SIG-M5 treated with dmso at 0.1 percent for 504 hours (cell line): ENCODE measurements around the gene STK25.

Source experiments
- DNase-seq: peaks from one replicate; lab custom pipeline; 2025; ENCODE audit not compliant: unreplicated experiment; lab: John Stamatoyannopoulos, UW

STK25 gene

GRCh38 chr2:241495172-241496002 lies 13.0 kb downstream of the STK25 start:
- DNase-seq, result no peak

GRCh38 chr2:241494311-241494908 lies 14.0 kb downstream of the STK25 start:
- no peak for DNase-seq

DNA sequence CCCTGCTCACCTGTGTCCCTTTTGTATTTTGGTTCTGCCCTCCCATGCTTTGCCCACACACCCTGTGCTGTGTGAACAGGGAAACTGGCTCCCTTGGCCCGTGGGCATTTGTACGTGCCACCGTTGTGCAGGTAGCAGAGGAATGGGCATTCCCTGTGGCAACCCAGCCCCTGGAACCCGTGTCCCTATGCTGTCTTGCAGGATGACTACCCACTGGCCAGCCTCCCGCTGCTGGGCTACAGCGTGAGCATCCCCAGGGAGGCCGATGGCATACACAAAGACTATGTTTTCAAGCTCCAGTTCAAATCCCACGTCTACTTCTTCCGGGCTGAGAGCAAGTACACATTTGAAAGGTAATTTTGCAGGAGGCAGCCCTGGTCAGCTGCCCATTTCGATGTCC lies 15.3 kb downstream of the STK25 start:
- no peak for DNase-seq

- DNase-seq, result no peak
Observed at GRCh38 chr2:241492174-241492565, 16.2 kb downstream of the STK25 start.

DNA sequence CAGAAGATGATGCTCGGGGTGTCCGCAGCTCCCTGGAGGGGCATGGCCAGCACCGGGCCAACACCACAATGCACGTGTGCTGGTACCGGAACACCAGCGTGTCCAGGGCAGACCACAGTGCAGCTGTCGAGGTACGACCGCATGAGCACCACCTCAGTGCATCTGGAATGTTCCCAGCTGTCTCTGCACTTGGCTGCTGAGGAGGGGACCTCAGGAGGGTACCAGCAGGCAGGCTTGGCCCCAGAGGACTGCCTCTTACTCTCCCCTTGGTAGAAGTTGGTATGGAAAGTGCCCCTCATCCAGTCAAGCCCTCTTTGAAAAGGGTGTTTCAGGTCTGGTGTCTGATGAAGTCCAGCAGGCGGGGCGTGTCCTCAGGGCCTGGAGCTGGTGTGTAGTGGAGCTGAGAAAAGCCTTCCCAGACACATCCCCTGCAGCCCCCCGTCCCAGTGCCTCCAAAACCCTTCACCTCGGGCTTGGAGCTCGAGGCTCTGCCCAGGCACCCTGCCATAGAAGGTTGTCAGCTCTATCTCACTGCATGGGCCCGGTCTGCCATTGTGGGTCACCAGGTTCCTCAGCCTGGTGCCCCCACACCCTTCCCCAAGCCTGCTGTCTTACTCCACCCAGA lies 16.7 kb downstream of the STK25 start:
- no peak for DNase-seq

GRCh38 chr2:241490825-241491506 lies 17.4 kb downstream of the STK25 start:
- no peak for DNase-seq

DNA sequence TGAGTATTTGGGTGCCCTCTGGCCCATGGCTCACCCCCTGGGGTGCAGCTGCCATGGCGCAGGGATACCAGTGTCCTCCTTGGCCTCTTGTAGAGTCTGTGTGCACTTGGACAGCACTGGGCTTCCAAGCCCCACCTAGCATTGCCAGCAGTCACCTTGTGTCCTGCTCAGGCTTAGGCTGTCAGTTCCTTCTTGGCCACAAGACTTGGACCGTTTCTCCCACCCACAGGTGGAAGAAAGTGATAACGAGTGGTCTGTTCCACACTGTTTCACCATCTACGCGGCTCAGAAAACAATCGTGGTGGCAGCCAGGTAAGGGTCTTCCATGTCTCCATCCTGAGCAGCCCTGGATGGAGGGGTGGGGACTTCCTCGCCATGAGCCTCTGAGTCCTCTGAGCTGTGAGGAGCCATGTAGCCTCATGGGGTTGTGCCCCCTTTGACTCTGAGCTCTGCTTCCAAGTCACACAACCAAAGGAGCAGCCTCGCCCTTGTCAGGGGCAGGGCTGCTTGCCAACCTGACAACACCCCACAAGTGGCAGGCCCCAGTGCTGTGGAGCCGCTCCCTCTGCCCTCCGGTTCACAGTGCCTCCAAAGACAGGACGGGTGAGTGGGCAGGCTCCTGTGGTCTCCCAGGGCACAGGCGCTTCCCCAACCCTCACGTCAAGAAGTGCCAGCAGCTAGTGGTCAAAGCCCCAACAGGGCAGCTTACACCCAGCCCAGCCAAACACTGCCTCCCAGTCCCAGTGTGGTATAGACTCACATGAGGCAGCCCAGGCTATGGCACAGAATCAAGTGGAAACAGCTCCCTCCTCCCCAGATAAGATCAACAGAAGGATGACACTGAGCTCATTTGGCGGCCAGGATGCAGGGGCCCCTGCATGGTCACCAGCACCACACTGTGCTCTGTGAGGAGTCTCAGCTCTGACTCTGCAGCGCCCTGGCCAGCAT lies 18.4 kb downstream of the STK25 start:
- no peak for DNase-seq

DNA sequence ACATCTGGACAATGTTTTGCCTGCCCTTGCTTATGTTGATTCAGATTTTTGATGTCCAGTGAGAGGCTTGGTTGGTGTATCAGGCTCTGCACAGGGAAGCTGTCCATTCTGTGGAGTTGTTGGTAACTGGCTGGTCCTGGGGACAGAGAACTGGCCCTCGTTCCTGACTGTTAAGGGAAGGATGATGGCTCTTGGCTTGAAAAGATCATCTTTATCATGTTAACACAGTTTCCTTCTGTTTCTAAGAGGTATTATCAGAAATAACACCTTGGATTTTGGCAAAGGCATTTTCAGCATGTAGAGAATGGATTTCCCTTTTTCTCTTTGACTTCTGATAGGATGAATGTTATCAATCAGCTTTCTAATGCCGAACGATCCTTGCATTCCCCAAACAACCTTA lies 19.3 kb downstream of the STK25 start:
- no peak for DNase-seq

GRCh38 chr2:241485172-241485911 lies 23.0 kb downstream of the STK25 start:
- DNase-seq, result no peak

GRCh38 chr2:241483305-241483704 lies 25.1 kb downstream of the STK25 start:
- DNase-seq, result no peak

- no peak for DNase-seq
Observed at GRCh38 chr2:241482126-241482955, 26.0 kb downstream of the STK25 start.

GRCh38 chr2:241481687-241482086 lies 26.7 kb downstream of the STK25 start:
- DNase-seq, result no peak

GRCh38 chr2:241479026-241479898 lies 29.1 kb downstream of the STK25 start:
- no peak for DNase-seq

GRCh38 chr2:241478166-241478565 lies 30.2 kb downstream of the STK25 start:
- no peak for DNase-seq

DNA sequence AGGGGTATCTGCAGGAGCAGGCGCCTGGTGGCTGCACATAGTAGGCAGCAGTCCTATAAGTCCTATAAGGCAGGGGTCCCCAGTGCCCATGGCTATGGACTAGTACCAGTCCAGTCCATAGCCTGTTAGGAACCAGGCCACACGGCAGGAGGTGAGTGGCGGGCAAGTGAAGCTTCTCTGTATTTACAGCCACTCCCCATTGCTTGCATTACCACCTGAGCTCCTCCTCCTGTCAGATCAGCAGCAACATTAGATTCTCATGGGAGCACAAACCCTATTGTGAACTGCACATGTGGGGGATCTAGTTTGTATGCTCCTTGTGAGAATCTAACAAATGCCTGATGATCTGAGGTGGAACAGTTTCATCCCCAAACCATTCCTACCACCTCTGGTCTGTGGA lies 33.1 kb downstream of the STK25 start:
- DNase-seq, result no peak

- DNase-seq, result no peak
Observed at GRCh38 chr2:241473399-241473798, 35.0 kb downstream of the STK25 start.

- no peak for DNase-seq
Observed at GRCh38 chr2:241469746-241470145, 38.6 kb downstream of the STK25 start.

DNA sequence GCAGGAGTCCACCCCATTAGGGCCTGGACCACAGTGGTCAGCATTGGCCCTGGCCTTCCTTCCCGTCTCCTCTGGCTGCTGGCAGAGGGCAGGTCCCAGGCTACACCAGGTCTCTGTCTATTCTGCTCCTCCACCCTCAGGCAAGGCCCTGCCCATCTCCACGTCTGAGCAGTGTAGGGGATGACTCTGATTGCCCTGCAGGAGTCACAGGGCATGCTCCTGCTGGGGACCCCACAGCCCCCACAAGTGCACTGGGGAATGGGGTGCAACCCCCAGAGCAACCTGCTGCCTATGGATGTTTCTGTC lies 40.0 kb downstream of the STK25 start:
- no peak for DNase-seq
